Ectodermal cell (in vitro differentiated cells): ENCODE data around the gene CACNG4.
"Not testable (repeated sequence)": the region's sequence is repeated elsewhere in the genome, so short reads cannot be mapped to it uniquely, and the experiment has no call there.

Source experiments
- H3K27ac ChIP-seq: 2 replicates; pipeline ENCODE4 v1.7.0; 2013; ENCODE audit warnings: mild to moderate bottlenecking, low read depth, low read length; ENCODE audit not compliant: insufficient read depth, poor library complexity, severe bottlenecking
- H3K27me3 ChIP-seq: 2 replicates; pipeline ENCODE4 v1.7.0; 2013; ENCODE audit warnings: mild to moderate bottlenecking, low read length; ENCODE audit not compliant: insufficient read depth, control insufficient read depth, poor library complexity, severe bottlenecking
- H3K36me3 ChIP-seq: one replicate; pipeline ENCODE4 v1.7.0; 2013; ENCODE audit warnings: low read length; ENCODE audit not compliant: control insufficient read depth, insufficient read depth
- H3K4me1 ChIP-seq: one replicate; pipeline ENCODE4 v1.7.0; 2013; ENCODE audit warnings: low read length; ENCODE audit not compliant: control insufficient read depth, insufficient read depth
- H3K4me3 ChIP-seq: 2 replicates; pipeline ENCODE4 v1.7.0; 2013; ENCODE audit warnings: low read depth, low read length, control low read depth; ENCODE audit not compliant: insufficient read depth
- H3K9me3 ChIP-seq: 2 replicates; pipeline ENCODE4 v1.7.0; 2013; ENCODE audit warnings: mild to moderate bottlenecking, low read length, moderate library complexity; ENCODE audit not compliant: control insufficient read depth
- WGBS, 2 experiments: methylation state at CpG; one replicate each; pipeline ENCODE4 v1.1.7; 2013; ENCODE audit warnings: missing lambda C conversion rate in 2 of 2; 5-methylcytosine and 5-hydroxymethylcytosine counted together

The CACNG4 gene

GRCh38 chr17:67041119-67041518 is 76.6 kb downstream of the CACNG4 start:
- not testable (repeated sequence) for H3K4me3 ChIP-seq, H3K27me3 ChIP-seq, H3K36me3 ChIP-seq, H3K27ac ChIP-seq, H3K9me3 ChIP-seq, H3K4me1 ChIP-seq
- 92 to 96% methylated on average over 5 of the region's 5 CpGs for WGBS, 2 experiments

GRCh38 chr17:67041531-67041930 is 77.0 kb downstream of the CACNG4 start:
- WGBS, 2 experiments, result 71 to 79% methylated on average over 7 of the region's 7 CpGs
- Histone ChIP-seq H3K36me3 (no peaks in the 10 kb centered on the region), H3K4me3 (no peak overlapping the region), H3K4me1 (peaks cover 6% of the 10 kb centered on the region), H3K27me3 (no peaks in the 10 kb centered on the region), H3K9me3 (no peaks in the 10 kb centered on the region), H3K27ac (no peak overlapping the region)

GRCh38 chr17:67041941-67042899 is 77.7 kb downstream of the CACNG4 start:
- H3K4me1 ChIP-seq, result peaks cover 6% of the 10 kb centered on the region
- no peaks in the 10 kb centered on the region for H3K36me3 ChIP-seq
- 75 to 85% methylated on average over 11 of the region's 11 CpGs for WGBS, 2 experiments
- H3K4me3 ChIP-seq, result no peak overlapping the region
- H3K27ac ChIP-seq, result no peak overlapping the region
- H3K9me3 ChIP-seq, result no peaks in the 10 kb centered on the region
- no peaks in the 10 kb centered on the region for H3K27me3 ChIP-seq

GRCh38 chr17:67043283-67043682 is 78.8 kb downstream of the CACNG4 start:
- Histone ChIP-seq H3K27me3 (no peaks in the 10 kb centered on the region), H3K9me3 (no peaks in the 10 kb centered on the region), H3K4me1 (peaks cover 6% of the 10 kb centered on the region), H3K36me3 (no peaks in the 10 kb centered on the region), H3K4me3 (no peak overlapping the region), H3K27ac (no peak overlapping the region)
- WGBS, 2 experiments, result 92% methylated on average over 12 of the region's 12 CpGs

GRCh38 chr17:67044016-67044772 is 79.7 kb downstream of the CACNG4 start, which contains the start of gene CACNG1:
CACNG1 (plus strand) TSS chr17:67044554; CDS start chr17:67044661, 107 bp downstream.
- Histone ChIP-seq H3K4me1 (peaks cover 6% of the 10 kb centered on the region), H3K4me3 (no peak within 1 kb of the TSS), H3K9me3 (peaks cover 4% of the 10 kb centered on the region), H3K27me3 (no peaks in the 10 kb centered on the region), H3K27ac (no peak within 1 kb of the TSS), H3K36me3 (no peaks in the 10 kb centered on the region)
- WGBS, 2 experiments, result 91 to 92% methylated on average over 32 of the region's 32 CpGs

- 93% methylated on average over 5 of the region's 5 CpGs for WGBS, 2 experiments
- peaks cover 4% of the 10 kb centered on the region for H3K9me3 ChIP-seq
- H3K36me3 ChIP-seq, result no peaks in the 10 kb centered on the region
- H3K4me1 ChIP-seq, result peaks cover 6% of the 10 kb centered on the region
- no peak overlapping the region for H3K4me3 ChIP-seq
- no peak overlapping the region for H3K27ac ChIP-seq
- no peaks in the 10 kb centered on the region for H3K27me3 ChIP-seq
Observed at GRCh38 chr17:67044940-67045339, 80.4 kb downstream of the CACNG4 start.

- H3K4me1 ChIP-seq, result peaks cover 6% of the 10 kb centered on the region
- 90 to 91% methylated on average over 4 of the region's 4 CpGs for WGBS, 2 experiments
- no peaks in the 10 kb centered on the region for H3K27me3 ChIP-seq
- H3K27ac ChIP-seq, result no peak overlapping the region
- H3K4me3 ChIP-seq, result no peak overlapping the region
- peaks cover 4% of the 10 kb centered on the region for H3K9me3 ChIP-seq
- no peaks in the 10 kb centered on the region for H3K36me3 ChIP-seq
Observed at GRCh38 chr17:67046398-67046797, 81.9 kb downstream of the CACNG4 start.

- Histone ChIP-seq H3K4me1 (no peaks in the 10 kb centered on the region), H3K4me3 (no peak overlapping the region), H3K9me3 (peaks cover 4% of the 10 kb centered on the region), H3K36me3 (no peaks in the 10 kb centered on the region), H3K27me3 (no peaks in the 10 kb centered on the region), H3K27ac (no peak overlapping the region)
- 70 to 89% methylated on average over 1 of the region's 1 CpG for WGBS, 2 experiments
Observed at GRCh38 chr17:67047382-67047781, 82.9 kb downstream of the CACNG4 start.

- Histone ChIP-seq H3K27me3 (no peaks in the 10 kb centered on the region), H3K36me3 (no peaks in the 10 kb centered on the region), H3K9me3 (peaks cover 4% of the 10 kb centered on the region), H3K27ac (no peak overlapping the region), H3K4me3 (no peak overlapping the region), H3K4me1 (no peaks in the 10 kb centered on the region)
- 80 to 86% methylated on average over 3 to 5 of the region's 5 CpGs for WGBS, 2 experiments
Observed at GRCh38 chr17:67049025-67049739, 84.7 kb downstream of the CACNG4 start.
